Measurements from ENCODE around the gene LCE2D.
A peak's percentile ranks its signal among the peaks of the same experiment; 100 is the strongest.
"Not testable (repeated sequence)": the region's sequence is repeated elsewhere in the genome, so short reads cannot be mapped to it uniquely, and the experiment has no call there.

LCE2D gene, protein sequence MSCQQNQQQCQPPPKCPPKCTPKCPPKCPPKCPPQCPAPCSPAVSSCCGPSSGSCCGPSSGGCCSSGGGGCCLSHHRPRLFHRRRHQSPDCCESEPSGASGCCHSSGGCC

DNA sequence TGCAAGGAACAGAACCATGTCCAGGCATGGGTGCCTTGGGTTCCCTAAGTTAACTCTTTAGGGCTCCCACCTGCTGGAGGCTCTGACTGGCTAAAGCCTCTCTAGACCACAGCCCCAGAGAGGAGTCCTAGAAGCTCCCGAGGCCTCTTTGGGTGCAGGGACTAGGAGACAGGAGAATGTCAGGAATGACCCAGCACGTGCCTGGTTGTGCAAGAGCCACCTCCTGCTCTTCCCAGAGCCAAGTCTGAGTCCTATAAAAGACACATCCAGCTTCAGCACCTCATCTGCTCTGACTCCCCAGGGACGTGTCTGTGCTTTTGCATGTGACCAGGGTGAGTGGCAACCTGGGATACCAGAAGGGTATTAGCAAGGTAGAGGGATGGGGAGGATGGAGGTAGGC, at the start of gene LCE2D:
Gene LCE2D, plus strand, starts transcription at position 283 of the 400 bp plus-strand sequence. CDS start 726 bp downstream, outside the sequence.
- DNase-seq: no peak

DNA sequence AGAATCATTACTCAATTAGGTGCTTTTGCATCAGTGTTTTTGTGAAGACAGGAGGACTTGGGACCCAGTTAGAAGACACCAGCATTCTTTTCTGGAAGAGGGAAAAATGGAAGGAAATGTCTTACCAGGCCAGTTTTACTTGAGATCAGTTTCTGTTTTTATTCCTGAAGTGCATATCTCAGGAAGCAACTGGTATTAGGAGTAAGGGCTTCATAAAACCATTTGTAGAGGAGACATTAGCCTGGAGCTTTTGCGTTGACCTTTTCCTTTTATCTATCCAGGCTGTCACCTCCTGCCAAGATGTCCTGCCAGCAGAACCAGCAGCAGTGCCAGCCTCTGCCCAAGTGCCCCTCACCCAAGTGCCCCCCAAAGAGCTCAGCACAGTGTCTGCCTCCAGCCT, 49.7 kb upstream of the LCE2D start, which contains the start of gene LCE3B:
Gene LCE3B, plus strand, starts transcription at position 301 of the 400 bp plus-strand sequence. Its CDS starts 0 bp downstream, at position 301.
- DNase-seq: no peak

DNA sequence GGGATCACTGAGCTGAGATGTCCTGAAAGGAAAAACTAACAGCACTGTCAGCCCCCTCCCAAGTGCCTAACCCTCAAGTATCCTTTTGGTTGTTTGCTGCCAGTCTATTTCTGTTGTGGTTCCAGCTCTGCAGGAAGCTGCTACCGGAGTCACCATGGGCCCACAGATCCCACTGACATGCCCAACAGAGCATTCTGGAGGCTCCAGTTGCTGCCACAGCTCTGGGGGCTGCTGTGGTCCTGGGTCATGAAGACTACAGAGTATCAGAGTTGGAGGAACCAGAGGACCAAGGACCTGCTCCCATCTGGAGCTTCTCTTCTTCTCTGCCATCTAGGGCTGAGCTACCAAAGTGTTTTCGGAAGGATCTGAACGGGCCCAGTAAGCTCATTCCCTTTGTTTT, 41.2 kb upstream of the LCE2D start:
- DNase-seq: no peak

DNA sequence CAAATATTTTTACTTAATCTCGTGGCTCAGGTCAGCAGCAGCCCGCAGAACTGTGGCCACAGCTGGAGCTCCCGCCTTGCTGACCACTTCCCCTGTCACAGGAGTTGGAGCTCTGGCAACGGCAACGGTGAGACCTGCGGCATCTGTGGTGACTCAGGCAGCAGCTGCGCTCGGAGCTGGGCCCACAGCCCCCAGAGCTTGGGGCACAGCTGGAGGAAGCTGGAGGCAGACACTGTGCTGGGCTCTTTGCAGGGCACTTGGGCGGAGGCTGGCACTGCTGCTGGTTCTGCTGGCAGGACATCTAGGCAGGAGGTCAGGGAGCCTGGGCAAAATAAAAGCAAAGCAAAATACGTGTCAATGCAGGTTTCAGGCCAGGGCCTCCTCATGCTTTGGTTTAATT, 40.4 kb upstream of the LCE2D start, which contains the start of gene LCE3A:
Gene LCE3A, minus strand, starts transcription at position 301 of the 400 bp plus-strand sequence. Its CDS starts 0 bp downstream, at position 301.
- no peak for DNase-seq

DNA sequence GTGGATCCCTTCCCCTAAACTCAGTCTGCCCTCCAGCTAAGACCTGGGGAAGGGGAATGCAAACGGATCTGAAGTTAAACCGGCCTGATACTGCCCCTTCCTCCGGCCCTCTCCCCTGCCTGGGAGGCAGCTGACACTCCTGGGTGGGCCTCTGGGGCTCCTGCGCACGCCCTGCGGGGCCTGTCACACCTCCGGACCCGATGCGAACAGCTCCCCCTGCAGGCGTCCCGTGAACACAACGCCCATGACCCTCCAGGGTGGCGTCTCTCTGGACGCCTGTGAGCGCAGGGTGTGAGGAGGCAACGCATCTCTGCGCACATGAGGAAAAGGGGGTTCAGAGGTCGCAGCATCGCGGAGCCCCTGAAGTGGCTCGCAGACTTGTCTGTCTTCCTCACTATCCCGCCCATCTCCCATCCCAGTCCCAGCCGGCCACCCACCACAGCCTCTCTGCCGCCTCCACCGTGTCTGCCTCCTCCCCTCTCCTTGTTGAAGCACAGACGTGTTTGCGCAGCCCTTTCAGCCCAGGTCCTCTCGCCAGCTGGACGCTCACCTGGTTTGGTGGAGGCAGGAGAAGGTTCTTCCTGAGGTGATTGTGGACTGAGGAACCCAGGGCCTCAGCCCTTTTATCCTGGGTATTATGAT, 39.9 kb upstream of the LCE2D start:
- DNase-seq: no peak

DNA sequence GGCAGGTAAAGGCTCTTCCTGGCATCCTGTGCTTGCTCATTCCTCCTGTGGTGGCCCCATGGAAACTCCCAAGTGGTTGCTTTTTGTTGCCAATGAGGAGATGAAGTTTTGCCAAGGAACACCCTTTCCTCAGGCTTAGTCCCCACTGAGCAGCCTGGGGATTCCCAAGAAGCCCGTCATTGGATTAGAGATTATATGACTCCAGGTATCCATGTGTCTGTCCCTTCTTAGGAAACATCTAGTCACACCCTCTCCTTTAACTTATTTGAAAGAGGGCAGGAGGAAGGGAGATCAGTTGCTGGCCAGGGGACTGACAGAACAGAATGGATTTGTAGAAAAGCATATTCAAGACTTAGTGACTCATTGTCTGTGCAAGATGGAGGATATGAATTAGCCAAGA, 36.4 kb upstream of the LCE2D start:
- no peak for DNase-seq

DNA sequence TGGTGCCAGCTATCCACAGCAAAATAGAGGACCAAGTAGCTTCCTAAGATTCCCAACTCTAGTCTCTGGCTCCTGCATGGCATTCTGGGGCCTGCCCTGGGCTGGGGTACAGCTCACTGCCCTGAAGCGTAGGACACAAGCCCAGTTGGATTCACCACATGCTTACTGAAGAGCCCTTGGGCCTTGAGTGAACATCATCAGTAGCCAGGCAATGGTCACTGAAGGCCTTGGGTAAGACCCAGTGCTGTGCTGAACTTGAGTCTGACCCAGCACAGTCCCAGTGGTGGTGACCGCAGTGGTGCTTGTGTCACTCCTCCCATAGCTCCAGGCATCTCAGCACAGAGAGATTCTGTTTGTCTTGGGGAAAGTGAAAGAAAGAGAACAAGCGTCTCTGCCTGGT, 32.6 kb upstream of the LCE2D start:
- no peak for DNase-seq

DNA sequence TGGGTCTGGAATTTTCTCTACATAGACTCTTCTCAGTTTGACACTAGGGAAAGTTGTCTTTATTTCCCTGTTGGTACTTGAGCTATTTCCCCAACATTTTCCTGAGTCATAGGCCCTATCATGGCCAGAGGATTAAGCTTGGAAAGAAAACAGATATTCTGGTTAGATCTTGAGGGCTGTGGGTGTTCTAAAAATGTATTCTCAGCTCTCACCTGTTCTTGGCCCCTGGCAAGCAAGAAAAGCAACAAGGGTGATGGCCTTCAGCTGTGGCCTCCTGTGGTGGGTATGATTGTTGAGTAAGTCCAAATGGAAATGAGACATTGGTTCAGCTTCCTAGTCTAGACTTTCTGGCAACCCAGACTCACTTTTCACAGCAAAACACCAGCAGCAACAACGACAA, 22.8 kb upstream of the LCE2D start:
- DNase-seq: no peak

DNA sequence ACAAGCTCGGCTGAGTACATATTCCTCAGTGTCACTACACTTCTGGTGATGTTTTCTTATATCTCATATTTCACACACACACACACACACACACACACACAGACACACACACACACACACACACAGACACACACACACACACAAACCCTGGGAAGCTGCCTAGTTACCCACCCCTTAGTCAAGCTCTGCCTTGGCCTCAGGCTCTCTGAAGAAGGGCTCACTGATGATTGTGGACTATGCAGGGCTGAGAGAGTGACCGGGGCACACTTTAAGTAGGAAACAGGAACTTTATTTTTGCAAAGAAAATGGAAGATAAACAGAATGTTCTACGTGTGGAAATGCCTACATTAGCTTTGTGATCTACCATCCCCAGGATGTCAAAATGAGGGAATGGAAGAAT, 19.2 kb upstream of the LCE2D start:
- no peak for DNase-seq

DNA sequence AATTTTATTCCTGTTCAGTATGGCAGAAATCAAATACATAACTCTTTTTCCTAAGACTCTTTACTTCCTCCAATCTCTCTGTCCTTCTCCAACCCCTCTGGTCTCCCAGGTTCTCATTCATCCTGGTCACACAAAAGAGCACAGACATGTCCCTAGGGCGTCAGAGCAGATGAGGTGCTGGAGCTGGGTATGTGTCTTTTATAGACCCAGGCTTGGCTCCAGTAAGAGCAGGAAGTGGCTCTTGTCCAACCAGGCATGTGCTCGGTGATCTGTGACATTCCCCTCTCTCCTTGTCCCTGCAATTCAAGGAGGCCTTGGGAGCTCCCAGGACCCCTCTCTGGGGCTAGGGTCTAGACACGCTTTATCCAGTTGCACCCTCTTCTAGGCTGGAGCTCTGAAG, 18.0 kb upstream of the LCE2D start:
- DNase-seq: no peak

DNA sequence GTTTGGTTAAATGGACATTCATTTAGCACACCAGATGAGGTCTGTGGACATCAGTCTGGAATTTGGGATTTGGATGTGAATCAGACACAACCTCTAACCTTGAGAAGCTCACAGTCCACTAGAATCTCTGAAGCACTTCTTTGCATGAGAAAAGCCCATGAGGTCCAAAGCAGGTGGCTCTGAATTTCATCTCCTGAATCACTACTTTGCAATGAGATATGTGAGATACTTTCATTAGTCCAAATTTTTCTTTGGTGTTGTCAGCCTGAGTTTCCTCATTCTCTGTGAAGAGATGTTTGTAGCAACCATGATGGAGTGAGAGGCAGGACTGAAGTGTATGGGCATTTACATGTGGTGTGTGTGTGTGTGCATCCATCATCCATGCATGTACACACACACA, 16.5 kb upstream of the LCE2D start:
- no peak for DNase-seq

DNA sequence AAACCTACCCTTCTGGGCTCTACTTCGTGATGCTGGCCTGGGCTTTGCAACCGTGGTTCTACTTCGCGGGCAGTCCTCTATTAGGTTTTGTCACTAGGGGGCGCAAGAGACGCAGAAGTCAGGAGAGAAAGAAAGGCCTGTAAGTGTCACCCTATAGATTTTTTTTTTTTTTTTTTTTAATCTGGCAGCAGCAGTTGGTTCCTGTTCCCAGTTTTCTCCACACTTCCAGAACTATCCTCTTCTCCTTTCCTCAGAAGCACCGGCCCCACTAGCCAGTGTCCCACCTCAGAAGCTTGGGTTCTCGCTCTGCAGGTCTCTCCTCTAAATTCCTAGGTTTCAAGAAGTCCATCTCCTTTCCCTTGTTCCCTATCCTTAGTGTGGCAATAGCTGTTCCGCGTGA, 9.1 kb upstream of the LCE2D start:
- DNase-seq: peak; percentile 4 to 25

DNA sequence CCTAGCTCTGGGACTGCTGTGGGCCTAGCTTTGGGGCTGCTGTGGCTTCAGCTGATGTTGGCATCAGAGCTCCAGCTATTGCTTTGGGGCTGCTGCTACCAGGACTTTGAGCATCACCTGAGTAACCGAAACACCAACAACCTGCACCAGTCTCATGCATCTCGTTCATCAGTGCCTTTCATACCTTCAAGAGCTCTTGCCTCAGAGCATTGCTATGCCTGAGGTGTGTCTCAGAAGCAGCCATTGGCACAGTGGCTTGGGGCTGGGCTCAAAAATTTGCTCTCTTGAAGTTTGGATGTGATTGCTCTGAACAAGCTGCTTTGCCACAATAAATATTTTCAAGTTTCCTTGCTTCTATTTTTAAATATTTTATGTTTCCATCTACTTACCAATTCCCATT, 6.7 kb upstream of the LCE2D start:
- no peak for DNase-seq

DNA sequence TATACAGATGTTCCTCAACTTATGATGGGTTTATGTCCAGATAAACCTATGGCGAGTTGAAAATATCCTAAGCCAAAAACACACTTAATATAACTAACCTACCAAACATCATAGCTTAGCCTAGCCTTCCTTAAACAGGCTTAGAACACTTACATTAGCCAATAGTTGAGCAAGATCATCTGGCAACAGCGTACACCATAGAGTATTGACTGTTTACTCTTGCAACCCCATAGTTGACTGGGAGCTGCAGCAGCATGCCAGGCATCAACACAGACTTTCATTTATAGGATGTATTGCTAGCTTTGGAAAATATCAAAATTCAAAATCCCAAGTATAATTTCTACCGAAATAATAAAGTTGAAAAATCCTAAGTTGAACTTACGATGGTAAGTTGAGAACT, 5.5 kb upstream of the LCE2D start:
- DNase-seq: no peak

DNA sequence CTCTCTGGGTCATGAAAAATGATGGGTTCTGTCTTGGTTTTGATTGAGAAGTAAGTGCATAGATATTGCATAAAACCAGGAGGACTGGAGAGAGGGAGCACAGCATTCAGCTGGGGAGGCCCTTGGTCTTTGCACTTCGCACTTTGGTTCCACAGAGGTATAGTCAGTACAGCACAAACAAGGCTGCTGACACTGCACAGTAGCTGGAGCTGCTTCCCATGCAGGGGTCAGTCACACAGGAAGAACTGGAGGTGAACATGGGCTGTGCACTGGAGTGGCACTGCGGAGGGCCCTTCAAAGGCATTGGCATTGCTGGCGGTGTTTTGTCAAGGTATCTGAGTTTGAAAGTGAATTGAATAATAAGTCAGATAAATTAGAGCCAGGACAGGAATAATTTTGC, 4.5 kb upstream of the LCE2D start:
- no peak for DNase-seq

DNA sequence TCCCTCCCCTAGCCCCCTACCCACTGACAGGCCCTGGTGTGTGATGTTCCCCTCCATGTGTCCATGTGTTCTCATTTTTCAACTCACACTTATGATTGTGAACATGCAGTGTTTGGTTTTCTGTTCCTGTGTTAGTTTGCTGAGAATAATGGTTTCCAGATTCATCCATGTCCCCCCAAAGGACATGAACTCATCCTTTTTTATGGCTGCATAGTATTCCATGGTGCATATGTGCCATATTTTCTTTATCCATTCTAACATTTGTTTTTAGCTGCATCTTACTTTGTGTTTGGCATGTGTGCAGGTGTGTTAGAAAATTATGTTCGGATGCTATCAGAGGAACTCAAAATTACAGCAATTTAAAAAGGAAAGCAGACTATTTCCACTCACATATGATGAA, 3.0 kb downstream of the LCE2D start:
- not testable (repeated sequence) for DNase-seq

DNA sequence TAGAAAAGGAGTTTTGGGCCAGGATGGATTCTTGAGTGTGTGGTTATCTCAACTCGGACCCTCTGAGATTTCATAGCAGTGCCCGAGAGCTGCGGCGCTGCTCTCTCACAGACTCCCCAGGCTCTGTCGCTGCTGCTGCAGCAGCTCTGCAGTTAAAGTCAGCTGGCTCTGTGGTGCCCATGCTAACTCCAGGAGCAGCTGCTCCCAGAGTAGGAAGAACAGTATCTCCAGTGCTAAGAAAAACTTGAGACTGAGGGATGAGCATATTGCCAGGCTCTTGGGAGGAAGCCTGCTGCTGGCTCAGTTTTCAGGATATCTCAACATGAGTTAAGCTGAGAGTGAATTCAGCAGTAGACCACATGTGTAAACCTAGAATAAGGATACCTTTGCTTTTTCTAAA, 4.5 kb downstream of the LCE2D start:
- no peak for DNase-seq

DNA sequence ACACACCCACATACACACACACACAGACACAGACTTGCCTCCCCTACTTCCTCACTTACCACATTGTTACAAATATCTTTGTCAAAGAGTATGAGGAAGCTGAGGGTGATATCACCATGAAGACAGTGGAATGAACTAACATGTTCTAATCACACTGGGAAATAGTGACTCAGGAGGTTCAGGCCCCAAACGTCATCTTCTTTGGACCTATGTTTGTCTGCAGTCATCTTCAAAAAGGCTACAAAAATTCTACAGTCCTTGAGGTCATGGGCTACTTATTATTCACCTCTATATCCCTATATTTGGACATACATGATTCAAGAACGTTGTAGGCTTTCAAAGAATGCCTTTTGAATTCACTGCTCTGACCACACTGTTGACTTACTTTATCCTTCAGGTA, 9.8 kb downstream of the LCE2D start:
- DNase-seq: no peak

DNA sequence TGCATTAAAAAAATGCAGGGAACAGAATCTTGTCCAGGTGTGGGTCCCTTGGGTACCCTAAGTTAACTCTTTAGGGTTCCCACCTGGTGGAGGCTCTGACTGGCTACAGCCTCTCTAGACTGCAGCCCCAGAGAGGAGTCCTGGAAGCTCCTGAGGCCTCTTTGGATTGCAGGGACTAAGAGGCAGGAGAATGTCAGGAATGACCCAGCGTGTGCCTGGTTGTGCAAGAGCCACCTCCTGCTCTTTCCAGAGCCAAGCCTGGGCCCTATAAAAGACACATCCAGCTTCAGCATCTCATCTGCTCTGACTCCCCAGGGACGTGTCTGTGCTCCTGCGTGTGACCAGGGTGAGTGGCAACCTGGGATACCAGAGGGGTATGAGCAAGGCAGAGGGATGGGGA, 11.8 kb downstream of the LCE2D start, which contains the start of gene LCE2C:
Gene LCE2C, plus strand, starts transcription at position 297 of the 400 bp plus-strand sequence. CDS start 737 bp downstream, outside the sequence.
- DNase-seq: not testable (repeated sequence)

DNA sequence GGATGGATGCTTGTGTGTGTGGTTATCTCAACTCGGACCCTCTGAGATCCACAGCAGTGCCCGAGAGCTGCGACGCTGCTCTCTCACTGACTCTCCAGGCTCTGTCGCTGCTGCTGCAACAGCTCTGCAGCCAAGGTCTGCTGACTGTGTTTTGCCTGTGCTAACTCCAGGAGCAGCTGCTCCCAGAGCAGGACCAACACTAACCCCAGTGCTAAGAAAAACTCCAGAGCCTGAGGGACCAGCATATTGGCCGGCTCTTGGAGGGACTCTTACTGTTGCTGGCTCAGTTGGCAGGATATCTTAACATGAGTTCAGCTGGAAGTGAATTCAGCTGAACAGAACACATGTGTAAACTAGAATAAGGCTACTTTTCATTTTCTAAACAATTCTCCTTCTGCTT, 16.3 kb downstream of the LCE2D start:
- no peak for DNase-seq

DNA sequence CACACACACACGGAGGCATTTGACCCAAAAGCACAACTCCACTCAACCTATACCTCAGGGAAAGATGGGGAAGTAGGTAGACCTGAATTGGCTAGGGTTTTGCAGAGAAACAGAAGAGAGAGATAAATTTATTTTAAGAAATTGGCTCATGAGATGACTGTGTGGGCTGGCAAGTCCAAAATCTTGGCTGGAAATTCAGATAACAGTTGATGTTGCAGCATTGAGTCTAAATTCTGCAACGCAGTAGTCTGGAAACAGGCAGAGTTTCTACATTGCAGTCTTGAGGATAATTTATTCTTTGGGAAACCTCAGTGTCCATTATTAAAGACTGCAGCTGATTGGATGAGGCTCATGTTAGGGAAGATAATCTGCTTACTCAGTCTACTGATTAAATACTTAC, 18.4 kb downstream of the LCE2D start:
- no peak for DNase-seq

DNA sequence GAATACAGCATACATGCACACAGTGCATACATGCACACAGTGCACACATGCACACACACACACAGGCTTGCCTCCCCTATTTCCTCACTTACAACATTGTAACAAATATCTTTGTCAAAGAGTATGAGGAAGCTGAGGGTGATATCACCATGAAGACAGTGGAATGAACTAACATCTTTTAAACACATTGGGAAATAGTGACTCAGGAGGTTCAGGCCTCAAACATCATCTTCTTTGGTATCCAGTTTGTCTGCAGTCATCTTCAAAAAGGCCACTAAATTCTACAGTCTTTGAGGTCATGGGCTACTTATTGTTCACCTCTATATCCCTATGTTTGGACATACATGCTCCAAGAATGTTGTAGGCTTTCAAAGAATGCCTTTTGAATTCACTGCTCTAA, 20.7 kb downstream of the LCE2D start:
- no peak for DNase-seq

DNA sequence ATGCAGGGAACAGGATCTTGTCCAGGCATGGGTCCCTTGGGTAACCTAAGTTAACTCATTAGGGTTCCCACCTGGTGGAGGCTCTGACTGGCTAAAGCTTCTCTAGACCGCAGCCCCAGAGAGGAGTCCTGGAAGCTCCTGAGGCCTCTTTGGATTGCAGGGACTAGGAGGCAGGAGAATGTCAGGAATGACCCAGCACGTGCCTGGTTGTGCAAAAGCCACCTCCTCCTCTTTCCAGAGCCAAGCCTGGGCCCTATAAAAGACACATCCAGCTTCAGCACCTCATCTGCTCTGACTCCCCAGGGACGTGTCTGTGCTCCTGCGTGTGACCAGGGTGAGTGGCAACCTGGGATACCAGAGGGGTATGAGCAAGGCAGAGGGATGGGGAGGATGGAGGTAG, 22.6 kb downstream of the LCE2D start, which contains the start of gene LCE2B:
Gene LCE2B, plus strand, starts transcription at position 301 of the 400 bp plus-strand sequence. CDS start 721 bp downstream, outside the sequence.
- not testable (repeated sequence) for DNase-seq

DNA sequence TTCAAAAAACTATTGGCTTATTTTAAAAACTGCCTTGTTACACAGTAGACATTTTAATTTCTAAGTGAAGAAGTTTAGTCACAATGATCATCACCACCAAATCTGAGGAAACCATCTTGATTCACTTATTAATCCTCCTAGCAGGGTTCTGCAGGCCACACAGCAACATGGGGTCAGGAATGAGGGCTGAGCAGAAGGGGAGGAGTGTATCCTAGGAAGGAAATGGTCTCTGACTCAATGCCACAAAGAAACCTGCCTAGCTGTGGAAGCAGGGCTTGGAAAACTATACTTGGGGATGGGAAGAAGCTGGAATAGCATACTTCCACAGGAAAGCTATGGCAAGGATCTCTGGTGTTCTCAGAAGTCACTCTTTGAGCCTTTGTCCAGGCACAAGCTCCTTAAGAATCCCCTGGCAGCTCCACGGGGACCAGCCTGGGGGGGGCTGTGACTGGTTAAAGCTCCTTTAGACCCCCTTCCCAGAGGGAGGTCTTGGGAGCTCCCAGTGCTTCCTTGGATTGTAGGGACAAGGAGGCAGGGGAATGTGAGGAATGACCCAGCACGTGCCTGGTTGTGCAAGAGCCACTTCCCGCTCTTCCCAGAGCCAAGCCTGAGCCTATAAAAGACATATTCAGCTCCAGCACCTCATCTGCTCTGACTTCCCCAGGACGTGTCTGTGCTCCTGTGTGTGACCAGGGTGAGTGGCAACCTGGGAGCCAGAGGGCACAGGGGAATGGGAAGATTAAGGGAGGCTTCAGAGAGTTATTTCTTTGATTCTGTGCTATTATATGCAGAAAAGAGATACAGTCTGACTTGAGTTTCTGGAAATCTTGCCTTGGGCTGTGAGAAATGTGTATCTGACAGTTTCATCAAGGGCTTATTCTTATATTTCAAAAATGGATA, 34.8 kb downstream of the LCE2D start, which contains the start of gene LCE2A:
Gene LCE2A, plus strand, starts transcription at position 645 of the 900 bp plus-strand sequence. CDS start 557 bp downstream, outside the sequence.
- DNase-seq: no peak
